Erythroblast (primary cell): ENCODE measurements around the gene NOTCH2.
"Not testable (repeated sequence)": the region's sequence is repeated elsewhere in the genome, so short reads cannot be mapped to it uniquely, and the experiment has no call there.

Experiments
- GATA1 ChIP-seq: IDR thresholded peaks from 2 replicates; pipeline ENCODE4 v1.6.1; 2011; ENCODE audit warnings: low read depth, mild to moderate bottlenecking, control low read depth, low read length, moderate library complexity
- POLR2A ChIP-seq: IDR thresholded peaks from 2 replicates; pipeline ENCODE4 v1.6.1; 2011; ENCODE audit warnings: mild to moderate bottlenecking, low read length

DNA sequence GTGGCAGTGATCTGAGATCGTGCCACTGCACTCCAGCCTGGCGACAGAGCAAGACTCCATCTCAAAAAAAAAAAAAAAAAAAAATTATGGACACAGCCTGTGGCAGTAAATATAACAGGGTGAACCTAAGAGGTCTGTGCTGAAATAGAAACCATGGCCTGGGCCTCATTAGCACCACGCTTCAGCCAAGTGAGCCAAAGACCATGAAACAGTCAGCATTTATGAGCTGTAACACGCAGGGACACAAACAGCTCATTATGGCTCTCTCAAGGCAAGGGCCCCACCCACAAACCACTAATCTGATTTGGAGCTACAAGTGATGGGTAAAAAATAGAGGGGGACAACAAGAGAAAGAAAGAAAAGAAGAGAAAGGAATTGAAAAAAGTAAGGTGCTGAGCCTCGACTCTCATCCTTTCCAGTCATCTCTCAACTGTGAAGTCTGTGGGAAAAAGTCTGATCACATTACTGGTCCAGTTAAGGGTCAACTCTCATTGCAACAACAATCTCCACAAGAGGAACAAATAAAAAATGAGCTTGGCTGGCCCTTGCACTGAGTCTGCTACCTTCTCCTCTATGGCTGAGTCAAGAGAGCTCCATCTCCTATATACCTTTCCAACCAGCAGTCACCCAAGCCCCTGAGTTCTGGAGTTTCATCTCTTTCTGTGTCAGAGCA lies 93.7 kb downstream of the NOTCH2 start:
- not testable (repeated sequence) for TF ChIP-seq POLR2A, GATA1
